GM21390 (cell line): ENCODE results near the gene KBTBD13.

Experiments
- ATAC-seq: cut with Tn5 transposase; IDR thresholded peaks from one replicate; pipeline ENCODE4 v1.9.1; 2021; ENCODE audit not compliant: unreplicated experiment

KBTBD13 gene

DNA sequence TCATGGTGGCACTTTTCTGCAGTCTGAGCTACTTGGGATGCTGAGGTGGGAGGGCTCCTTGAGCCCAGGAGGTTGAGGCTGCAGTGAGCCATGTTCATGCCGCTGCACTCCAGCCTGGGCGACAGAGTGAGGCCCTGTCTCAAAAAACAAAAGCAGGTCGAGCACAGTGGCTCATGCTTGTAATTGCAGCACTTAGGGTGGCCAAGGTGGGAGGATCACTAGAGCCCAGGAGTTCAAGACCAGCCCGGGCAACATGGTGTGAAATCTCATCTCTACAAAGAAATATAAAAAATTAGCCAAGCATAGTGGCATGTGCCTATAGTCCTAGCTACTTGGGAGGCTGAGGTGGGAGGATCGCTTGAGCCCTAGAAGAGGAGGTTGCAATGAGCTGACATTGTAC lies 28.5 kb downstream of the KBTBD13 start:
- ATAC-seq, result no peak

DNA sequence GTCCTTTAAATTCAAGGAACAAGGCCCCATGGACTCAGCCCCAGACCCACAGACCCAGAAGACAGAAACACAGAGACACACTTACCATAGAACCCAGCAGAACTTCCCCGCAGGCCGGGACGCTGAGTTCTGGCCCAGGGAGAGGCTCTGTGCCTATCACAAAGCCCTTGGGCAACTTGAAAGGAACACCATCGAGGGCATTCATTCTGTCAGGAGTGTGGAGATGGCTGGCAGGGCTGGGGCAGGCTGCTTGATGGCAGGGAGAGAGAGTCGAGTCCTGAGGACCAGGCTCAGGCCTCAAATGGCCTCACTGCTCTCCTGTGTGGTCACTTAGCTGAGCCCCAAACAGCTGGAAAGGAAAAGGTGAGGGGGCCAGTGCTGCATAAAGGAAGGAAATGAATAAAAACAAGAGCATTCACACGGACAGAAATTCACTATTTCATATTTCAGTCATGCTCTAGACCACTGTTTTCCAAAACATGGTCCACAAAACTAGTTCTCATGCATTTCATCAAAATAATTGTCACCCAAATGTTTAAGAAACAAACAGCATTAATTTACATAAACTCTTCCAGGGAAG lies 29.6 kb downstream of the KBTBD13 start:
- no peak for ATAC-seq

DNA sequence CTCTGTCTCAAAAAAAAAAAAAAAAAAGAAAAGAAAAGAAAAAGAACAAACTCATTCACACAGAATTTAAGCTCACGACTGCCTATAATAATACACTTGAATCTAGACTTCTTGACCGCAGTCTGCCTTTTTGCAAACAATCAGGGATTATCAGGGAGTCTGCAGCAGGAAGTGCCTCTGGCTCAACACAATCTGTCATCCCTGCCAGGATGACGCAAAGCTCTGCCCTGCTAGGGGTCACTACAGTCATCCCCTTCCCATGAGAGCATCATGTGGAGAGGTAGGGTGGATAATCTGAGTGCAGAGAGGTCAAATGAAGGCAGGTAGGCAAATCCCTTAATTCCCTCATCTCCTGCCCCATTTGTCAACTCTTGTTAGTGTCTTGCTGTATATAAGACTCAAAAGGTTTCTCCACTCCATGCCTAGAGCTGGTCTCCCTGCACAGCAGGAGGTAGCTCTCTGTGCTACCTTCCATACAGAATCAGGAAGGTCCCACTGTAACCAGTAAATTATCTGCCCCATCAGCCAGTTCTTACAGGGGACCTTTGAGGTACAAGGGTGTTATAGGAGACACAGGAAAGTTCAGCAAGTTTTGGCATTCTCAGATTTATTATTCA lies 34.2 kb downstream of the KBTBD13 start:
- no peak for ATAC-seq

DNA sequence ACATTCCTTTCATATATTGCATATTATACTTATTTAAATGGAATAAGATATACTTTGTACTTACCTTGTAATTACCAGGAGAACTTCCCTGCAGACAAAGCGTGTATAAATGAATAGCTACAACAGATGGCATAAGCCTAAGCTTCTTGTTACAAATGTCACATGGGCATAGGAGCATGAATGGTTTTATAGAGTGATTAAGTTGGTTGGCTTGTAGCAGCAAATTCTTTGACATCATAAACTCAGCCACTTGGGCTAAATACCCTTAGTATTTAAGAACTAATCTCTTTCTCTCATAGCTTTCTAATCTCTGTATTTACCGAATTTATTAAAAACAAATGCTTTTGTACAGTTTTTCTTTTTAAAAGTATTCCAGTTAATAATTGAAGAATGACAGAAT lies 38.5 kb downstream of the KBTBD13 start, which contains the start of gene UBAP1L:
Gene UBAP1L, minus strand, starts transcription at position 115 of the 400 bp plus-strand sequence. CDS start 8,985 bp downstream, outside the sequence.
- no peak for ATAC-seq

DNA sequence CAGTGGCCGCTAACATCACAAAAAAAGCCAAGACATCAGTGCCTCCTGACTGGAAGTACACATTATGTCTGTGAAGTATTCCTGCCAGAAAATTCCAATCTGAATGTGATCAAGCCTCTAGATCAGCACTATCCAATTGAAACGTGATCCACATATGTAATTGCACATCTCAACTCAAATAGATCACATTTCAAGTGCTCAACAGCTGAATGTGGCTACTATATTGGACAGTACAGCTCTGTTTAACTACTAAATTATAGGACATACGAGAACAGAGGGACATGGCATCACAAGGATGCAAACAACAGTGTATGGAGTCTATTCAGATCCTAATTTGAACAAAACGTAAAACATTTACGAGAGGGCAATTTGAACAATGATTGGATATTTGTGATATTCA lies 39.0 kb downstream of the KBTBD13 start:
- no peak for ATAC-seq
